ENCODE results near the gene SUPT16H. TPM values are rescaled to one million over a fixed set of nuclear protein-coding genes. Genes with fewer than 3 reads are reported as not detected.
"Not testable (repeated sequence)": the region's sequence is repeated elsewhere in the genome, so short reads cannot be mapped to it uniquely, and the experiment has no call there.

SUPT16H gene
- polyA plus RNA-seq (2013, experiment 1 of 2; ENCODE audit: insufficient read length): 71.6 TPM
- polyA plus RNA-seq (2013, experiment 2 of 2; ENCODE audit: insufficient read length): 76.9 TPM

DNA sequence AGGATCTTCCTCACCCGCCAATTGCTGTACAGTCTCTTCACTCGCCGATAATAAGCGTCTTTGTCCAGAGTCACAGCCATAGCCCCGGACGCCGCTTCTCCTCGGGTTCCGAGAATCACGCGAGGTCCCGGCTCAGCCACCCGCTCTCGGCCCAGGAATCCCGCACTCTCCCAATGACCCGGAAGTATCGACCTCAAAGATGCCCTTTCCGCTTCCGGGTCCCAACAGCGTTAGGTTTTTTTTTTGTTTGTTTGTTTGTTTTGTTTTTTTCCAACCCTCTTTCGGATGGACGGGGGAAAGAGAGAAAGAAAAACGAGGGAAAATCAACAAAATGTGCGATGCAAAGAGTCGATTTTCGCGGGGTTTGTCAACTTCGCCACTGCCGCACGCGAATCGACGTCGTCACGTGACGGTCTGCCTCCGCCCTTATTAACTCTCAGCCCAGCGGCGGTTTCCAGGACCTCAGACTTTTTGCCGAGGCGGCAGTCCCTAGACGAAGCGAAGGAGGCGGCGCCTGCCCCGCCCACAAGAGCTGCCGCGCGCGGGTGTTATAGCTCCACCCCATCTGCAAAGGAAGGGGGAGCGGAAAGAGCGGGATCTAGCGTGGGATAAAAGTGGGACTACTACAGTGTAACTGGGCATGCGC, at the start of gene SUPT16H:
Gene SUPT16H, minus strand, starts transcription at position 172 of the 646 bp plus-strand sequence. Its CDS starts 92 bp downstream, at position 80.
- DNase-seq: peak; percentile 98

DNA sequence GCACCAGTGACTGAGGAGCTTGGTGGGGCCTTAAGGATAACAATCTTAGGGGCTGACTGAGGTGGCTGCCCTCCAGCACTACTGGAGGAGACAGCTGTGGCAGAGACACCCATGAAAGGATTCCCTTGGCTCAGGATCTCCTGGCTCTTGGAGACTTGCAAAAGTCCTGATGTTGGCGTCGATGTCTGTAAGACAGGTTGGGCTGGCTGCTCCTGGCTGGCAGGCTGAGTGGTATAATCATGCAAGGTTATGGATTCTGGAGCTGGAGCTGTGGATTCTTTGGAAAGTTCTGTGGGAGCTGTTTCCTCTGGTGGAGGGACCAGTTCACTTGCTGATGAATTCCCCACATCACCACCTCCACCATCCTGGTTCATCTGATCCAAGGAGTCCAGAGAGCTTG, 47.3 kb upstream of the SUPT16H start:
- no peak for DNase-seq

DNA sequence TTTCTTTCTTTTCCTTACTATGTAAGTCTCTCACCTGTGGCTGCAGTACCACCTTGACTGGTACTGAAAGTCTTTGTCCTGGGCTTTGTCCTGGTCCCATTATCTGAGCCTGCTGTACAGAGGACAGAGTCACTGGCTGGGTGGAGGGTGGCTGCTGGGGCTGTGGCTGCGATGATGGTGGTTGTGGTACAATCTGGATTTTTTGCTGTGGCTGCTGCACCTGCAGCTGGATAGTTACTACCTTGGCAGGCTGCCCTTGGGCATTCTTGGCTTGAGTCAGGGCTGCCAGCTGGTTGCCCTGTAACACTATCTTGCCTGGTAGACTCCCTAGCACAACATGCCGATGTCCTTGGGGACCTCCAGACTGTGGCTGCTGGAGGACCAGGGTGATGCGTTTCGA, 45.1 kb upstream of the SUPT16H start:
- DNase-seq: no peak

DNA sequence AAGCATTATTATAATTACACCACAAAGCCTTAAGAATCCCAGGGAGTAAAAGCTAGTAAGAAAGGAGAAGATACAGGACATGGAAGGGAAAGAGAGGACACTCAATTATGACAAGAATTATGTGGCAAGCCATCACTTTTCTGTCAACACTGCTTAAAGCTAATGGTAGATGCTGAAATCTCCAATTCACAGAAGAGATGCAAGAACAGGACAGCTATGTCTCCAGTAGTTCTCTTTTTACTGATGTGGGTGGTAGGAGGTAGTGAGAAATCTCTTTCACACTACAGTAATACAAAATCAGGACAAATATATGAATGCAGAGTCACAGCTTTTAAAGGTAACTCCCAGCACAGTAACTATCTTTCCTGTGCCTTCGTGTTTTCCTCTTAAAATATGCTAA, 42.9 kb upstream of the SUPT16H start:
- DNase-seq: no peak

DNA sequence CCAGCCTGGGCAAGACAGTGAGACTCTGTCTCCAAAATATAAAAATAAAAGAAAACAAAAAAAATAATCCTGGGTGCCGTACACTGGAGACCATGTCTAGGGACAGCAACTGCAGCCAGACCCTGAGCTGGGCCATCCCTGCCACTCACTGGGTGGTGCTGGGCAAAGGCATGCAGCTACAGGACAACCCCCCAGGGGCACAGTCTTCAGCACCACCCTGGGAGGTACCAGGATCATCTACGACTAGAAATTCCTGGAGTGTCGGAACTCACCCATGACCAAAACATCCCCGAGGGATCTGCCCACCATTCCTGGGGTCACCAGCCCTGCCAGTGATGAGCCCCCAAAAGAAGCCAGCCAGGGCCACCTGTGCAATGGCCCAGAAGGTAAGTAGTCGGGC, 35.7 kb upstream of the SUPT16H start:
- no peak for DNase-seq

DNA sequence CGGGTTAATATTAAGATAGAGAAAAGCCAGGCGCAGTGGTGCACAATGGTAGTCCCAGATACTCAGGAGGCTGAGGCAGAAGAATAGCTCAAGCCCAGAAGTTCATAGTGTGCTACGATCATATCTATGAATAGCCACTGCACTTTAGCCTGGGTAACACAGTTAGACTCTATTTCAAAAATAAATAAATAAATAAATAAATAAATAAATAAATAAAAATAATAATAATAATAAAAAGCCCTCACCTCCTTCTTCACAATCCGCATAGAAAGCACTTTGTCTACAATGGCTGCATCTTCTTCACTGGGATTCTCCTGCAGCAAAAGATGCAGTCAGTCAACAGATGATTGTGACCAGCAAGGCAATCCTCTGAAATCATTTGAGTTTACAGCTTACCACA, 31.5 kb upstream of the SUPT16H start:
- no peak for DNase-seq

DNA sequence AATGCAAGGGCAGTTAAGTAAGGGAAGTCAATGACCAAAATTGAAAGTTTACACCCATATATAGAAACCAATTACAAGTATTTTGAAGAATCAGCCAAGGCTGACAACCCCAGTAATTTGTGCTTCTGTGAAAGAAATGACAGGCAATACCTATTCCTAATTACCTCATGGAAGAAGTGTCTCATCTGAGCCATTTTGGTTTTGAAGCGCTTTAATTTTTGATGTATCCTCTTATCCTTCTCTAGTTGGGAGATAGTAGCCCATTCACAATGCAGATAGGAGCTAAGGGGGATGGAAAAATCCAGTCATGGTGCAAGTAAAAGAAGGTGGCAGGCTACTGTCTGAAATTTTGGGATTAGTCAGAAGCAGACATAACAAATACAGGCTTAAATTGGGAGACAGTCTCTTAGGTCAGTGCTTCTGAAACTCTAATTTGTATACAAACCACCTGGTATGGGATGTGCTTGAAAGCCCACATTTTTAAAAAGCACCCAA, 30.4 kb upstream of the SUPT16H start:
- DNase-seq: no peak

DNA sequence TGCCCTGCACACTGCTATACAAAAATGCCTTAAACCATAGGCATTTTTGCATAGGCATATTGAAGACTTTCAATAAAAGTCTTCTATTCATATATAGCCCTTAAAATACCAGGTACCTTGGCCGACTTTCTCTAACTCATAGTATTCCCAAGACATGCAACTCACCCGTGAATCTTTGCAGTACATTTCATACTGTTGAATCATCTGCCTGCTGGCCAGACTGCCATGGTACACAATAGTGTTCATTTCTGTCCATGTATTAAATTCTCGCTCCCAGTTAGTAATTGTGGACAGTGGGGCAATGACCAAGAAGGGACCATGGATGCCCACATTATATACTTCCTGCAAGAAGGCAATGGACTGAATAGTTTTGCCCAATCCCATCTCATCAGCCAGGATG, 24.3 kb upstream of the SUPT16H start:
- DNase-seq: peak; percentile 41

DNA sequence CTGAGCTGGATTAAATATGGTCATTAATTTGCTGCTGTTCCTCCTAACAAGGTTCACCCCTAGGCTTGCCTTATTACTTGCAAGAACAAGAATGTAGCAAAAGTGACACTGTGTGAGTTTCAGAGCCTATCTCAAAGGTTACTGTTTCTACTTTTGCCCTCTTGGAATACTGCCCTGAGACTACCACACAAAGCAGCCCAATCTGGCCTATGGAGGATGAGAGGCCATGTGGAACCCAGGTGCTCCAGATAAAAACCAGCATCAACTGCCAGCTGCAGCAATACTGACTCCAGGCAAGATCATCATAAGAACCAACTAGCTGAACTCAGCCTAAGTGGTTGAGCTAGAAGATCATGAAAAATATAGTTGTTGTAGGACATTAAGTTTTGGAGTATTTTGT, 22.4 kb upstream of the SUPT16H start:
- no peak for DNase-seq

DNA sequence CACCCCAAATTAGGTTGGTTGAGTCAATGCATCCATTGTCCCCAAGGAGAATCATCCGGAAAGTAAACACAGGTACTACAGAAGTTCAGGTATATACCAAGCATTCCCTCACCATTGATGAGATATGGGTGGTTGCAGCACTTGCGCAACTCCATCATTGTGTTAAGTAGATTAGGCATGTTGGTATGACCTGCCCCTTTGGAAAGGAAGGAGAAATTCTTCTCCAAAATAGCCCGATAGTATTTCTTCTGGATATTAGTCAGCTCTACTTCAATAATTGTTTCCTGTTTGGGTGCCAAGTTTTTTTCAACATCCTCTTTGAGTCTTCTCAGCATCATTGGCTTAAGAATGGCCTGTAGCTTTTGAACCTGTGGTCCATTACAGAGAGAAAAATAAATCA, 21.3 kb upstream of the SUPT16H start:
- DNase-seq: no peak

DNA sequence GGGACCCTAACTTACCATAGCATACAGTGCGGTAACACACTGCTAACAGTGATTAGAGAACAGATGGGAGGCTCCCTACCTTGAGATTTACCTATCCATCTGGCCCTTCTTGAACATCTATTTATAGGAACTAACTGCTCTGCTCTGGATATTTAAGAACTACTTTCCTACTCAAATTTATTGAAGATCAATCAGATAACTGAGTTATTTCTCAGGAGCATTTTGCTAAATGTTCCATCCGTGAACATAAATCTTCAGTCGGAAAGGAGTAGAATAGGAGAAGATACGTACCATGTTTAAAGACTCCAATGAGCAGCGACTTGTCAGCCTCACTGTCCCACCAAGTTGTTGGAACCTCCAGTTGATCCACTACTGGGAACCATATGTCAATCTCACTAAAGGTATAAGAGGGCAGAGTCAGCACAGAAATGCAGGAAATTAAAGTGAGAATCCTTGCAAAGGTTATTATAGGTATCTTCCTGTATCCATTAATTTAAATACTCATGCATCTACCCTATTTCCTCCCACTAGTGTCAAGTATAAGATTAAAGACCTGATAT, 15.6 kb upstream of the SUPT16H start:
- no peak for DNase-seq

DNA sequence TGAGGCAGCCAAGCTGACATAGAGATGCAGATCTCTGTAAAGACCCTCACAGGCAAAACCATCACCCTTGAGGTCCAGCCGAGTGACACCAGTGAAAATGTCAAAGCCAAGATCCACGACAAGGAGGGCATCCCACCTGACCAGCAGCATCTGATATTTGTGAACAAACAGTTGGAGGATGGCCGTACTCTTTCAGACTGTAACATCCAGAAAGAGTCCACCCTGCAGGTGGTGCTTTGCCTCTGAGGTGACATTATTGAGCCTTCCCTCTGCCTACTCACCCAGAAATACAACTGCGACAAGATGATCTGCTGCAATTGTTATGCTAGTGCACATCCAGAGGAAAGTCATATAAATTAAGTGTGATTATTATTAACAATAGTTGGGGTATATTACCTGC, 15.1 kb upstream of the SUPT16H start:
- DNase-seq: no peak

DNA sequence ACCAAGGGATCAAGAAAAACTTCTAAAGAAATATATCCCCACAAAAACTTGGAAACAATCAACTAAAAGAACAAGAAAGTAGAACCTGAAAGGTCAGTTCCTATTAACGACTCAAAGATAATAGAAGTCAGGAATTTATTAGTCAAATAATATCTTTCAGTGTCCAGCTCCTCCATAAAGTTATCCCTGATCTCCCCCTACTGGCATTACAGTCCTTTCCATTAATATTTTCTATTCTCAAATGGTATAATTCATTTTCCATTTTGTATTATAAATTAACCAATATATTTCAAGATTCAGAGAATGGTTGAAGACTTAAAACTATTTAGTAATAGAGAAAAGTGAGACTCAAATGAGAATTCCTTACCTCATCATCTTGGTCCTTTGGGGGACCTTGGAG, 11.6 kb upstream of the SUPT16H start:
- DNase-seq: no peak

DNA sequence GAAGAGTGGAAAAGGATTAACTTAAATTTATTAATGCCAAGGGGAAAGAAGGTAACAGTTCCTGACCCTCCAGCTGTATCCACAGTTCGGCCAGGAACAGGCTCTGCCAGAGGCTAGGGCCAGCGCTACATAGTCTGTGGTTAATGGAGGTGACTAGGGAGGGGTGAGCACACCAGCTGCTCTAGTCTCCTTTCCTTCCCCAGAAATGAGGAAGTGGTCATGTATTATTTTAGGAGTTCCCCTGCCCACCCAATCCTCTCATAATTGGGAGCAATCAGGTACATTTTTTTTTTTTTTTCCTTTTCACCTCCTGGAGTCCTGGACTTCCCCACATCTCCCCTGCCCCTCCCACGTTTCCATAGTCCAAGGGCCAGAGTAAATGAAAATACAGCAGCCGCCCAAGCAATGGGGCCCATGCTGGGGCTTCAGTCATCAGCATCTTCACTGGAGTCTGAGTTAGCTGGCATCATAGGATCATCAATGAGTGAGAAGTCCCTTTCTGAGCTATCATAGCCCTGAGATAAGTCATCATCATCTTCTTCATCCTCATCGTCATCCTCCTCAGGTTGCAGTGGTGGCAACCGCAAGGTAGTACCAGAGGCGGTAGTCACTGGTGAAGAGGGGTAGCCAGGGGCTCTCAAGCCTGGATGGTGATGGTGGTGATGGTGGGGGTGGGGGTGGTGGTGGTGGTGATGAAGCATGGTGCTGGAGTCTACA, 1.5 kb upstream of the SUPT16H start:
- DNase-seq: no peak

DNA sequence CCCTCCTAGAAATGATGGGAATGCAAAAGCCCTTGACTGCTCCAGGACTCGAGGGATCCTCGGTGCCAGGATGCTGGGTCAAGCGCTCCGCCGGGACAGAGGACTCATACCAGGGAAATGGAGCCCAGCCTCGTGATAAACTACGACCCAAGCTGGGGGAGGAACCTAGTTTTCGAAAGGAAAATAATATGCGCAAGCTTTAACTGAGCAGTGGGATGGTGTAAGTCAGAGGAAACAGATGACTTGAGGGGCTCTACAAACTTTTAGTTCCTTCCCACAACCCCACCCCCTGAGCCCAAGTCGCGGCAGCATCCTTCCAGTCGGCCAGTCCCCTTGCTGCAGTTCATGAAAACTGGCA, 654 bp upstream of the SUPT16H start:
- no peak for DNase-seq

DNA sequence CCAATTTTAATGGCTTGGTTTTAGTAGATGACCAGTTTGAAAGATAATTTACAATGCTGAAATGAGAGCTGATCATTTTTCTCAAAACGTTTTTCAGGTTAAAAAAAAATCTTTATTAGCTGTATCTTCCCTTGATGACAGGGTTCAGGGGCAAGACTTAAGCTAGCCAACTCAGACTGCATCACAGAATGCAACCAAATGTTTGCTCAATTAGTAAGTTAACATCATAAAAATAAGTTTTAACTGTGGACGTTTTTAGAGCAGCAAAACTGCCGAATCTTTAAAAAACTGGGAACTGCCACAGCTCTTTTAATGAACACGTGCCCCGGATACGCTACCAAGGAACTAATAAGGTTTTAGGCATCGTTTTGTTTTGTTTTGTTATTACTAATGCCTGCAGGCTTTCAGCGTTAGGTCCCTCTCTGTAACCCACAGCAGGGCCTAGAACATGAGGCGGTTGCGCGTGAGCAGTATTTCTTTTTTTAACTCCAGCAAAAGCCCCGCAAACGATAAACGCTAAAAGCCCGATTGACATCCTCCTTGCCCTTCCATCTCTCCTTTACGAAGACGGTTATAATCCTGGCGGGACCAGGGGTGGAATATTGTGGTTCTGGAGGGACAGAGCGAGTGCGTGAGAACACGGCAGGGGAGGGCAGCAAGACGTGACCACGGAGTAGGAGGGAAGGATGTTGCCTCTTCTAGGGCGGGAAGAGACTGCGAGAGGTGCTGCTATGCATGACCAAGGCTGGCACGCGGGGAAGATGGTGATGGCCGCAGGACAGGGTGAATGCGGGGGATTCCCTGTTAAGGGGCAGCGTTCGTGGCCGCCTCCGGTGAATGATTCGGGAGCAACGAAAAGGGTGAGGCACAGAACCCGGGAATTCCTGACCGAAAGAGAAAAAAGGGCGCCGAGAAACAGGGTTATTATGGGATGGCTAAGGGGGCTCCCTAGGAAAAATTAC, 652 bp downstream of the SUPT16H start:
- peak; percentile 49 for DNase-seq

DNA sequence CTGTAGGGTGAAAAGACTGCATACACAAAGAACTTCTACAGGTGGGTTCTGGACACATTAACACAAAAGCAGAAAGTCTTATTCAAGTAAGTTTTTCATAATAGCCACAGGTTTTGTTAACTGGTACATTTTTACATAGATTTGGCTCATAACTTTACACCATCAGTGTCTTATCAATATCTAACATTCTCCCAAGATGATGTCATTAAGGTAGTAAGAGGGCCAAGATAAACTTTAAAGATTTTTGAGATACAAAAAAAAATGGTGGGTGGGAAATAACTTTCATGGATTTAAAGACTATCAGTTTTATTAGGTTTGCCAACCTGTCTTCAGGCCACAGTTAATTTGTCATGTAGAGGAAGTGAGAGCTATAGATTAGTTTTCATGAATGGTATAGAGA, 1.7 kb downstream of the SUPT16H start:
- DNase-seq: no peak

DNA sequence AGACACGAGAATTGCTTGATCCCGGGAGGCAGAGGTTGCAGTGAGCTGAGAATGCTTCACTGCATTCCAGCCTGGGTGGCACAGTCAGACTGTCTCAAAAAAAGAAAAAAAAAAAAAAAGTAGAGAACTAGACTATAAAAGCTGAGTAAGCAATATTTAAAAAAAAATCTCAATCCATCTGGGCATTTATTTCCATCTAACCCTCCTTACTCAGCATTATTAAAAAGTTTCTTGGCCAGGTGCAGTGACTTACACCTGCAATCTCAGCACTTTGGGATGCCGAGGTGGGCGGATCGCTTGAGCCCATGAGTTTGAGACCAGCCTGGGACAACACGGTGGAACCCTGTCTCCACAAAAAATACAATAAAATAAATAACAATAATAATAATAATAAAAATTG, 4.5 kb downstream of the SUPT16H start:
- no peak for DNase-seq

DNA sequence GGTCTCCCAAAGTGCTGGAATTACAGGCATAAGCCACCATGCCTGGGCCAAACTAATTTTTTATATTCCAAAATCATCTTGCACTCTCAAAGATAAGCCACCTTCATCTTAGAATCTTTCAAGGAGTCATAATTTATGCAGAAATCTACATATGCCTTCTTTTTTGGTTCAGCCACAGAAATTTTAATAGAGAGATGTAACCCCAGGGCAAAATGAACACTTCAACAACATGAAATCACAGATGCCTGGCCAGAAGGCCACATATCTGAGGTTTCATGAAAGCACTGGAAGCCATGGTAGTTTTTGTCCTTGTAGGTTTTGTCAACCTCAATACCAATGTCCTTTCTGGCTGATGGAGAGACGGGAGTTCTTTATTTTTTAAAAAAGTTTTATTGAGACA, 9.8 kb downstream of the SUPT16H start:
- no peak for DNase-seq

DNA sequence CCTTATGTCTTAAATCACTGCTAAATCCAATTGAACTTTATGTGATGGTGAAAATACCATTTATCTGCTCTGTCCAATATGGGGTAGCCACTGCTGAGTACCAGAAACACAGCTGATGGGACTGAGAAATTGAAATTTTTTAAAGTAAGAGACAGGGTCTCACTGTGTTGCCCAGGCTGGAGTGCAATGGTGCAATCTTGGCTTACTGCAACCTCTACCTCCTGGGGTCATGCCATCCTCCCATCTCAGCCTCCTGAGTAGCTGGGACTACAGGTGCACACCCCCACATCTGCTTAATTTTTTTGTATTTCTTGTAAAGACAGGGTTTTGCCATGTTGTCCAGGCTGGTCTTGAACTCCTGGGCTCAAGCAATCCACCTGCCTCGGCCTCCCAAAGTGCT, 11.0 kb downstream of the SUPT16H start:
- DNase-seq: not testable (repeated sequence)

DNA sequence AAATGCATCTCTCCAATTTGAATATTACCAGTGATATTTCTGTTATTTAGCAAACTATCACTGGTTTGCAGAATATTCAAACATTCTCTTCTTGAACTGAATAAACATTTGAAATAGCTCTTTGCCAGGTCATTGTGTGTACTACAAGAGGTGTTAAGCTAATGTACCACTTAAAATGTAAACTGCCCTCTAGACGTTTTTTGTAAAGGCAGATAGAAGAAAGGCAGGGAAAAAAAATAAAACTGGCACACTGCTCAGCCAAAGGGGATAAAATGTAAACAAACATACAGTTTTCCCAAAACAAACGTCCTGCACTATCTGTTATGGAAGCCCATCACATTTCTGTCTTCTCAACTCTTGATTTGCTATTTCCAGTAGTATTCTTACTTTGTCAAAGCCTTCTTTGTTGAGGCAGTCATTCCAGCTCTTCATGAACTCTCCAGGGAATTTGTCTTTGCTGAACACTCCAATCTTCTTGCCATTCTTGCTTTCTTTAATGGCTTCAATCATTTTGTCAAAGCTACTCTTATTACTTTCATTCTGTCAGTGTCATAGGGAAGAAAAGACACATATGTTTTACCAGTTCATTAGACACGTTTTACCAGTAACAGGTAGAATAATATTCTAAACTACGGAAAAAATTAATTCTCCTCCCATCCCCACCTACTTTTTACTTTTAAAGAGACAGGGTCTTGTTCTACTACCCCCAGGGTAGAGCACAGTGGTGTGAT, 13.7 kb downstream of the SUPT16H start:
- no peak for DNase-seq

DNA sequence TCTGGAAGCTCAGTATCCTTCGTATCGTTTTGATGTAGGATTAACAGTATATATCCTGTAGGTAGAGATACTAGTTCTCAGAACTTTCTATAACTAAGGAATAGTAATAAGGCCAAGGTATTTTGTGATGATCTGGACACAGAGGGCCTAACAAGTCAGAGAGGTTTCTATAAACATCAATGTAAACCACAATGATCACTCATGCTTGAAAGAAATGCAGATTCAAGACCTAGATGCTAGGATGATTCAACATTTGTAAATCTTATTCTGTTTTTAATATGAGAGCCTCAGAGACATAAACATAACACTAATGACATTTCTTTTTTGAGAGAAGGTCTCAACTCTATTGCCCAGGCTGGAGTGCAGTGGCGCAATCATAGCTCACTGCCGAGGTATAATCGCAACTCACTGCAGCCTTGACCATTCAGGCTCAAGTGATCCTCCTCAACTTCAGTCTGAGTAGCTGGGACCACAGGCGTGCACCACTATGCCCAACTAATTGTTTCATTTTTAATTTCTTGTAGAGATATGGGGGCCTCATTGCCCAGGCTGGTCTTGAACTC, 16.2 kb downstream of the SUPT16H start:
- DNase-seq: no peak

All from fibroblast of skin of scalp (primary cell).